Measurements from ENCODE around the gene CASK.

The CASK gene

GRCh38 chrX:41935832-41936231 lies 12.5 kb upstream of the CASK start:
- H3K36me3 ChIP-seq (ENCODE audit: control insufficient read depth, low read length): no peaks in the 10 kb centered on the region
- H3K9me3 ChIP-seq (ENCODE audit: control insufficient read depth, insufficient read depth, low read length): no peaks in the 10 kb centered on the region
- no peak overlapping the region for H3K27ac ChIP-seq (ENCODE audit: low read depth, low read length)
- no peaks in the 10 kb centered on the region for H3K4me1 ChIP-seq (ENCODE audit: control insufficient read depth, low read length)
- no peak overlapping the region for H3K4me3 ChIP-seq (ENCODE audit: low read length)
- no peaks in the 10 kb centered on the region for H3K9me2 ChIP-seq (replicated peaks; ENCODE audit: control insufficient read depth, low read length)
- no peaks in the 10 kb centered on the region for H3K27me3 ChIP-seq (ENCODE audit: control insufficient read depth, low read length)
- H3F3A ChIP-seq (ENCODE audit: control insufficient read depth, insufficient read depth): no peaks in the 10 kb centered on the region
- no peaks in the 10 kb centered on the region for H4K20me1 ChIP-seq (ENCODE audit: control insufficient read depth, insufficient read depth, low read depth, low read length)
- no peaks in the 10 kb centered on the region for H3K79me2 ChIP-seq (ENCODE audit: control insufficient read depth, low read length)
- H3K4me2 ChIP-seq (ENCODE audit: low read length): no peak overlapping the region
- no peak for TF ChIP-seq CTCF (IDR thresholded peaks at IDR 0.05; ENCODE audit: low read depth, low read length, poor library complexity, severe bottlenecking)
- no peak for TF ChIP-seq EZH2phosphoT487 (IDR thresholded peaks at IDR 0.05; ENCODE audit: borderline replicate concordance, low read length)

GRCh38 chrX:41933546-41933945 lies 10.2 kb upstream of the CASK start:
- Histone ChIP-seq H3K9me3 (ENCODE audit: control insufficient read depth, insufficient read depth, low read length) (no peaks in the 10 kb centered on the region), H3K4me2 (ENCODE audit: low read length) (no peak overlapping the region), H3K4me3 (ENCODE audit: low read length) (no peak overlapping the region), H3K36me3 (ENCODE audit: control insufficient read depth, low read length) (no peaks in the 10 kb centered on the region), H4K20me1 (ENCODE audit: control insufficient read depth, insufficient read depth, low read depth, low read length) (no peaks in the 10 kb centered on the region), H3F3A (ENCODE audit: control insufficient read depth, insufficient read depth) (no peaks in the 10 kb centered on the region), H3K79me2 (ENCODE audit: control insufficient read depth, low read length) (no peaks in the 10 kb centered on the region), H3K27ac (ENCODE audit: low read depth, low read length) (no peak overlapping the region), H3K9me2 (replicated peaks; ENCODE audit: control insufficient read depth, low read length) (no peaks in the 10 kb centered on the region), H3K27me3 (ENCODE audit: control insufficient read depth, low read length) (no peaks in the 10 kb centered on the region), H3K4me1 (ENCODE audit: control insufficient read depth, low read length) (no peaks in the 10 kb centered on the region)
- TF ChIP-seq CTCF (IDR thresholded peaks at IDR 0.05; ENCODE audit: low read depth, low read length, poor library complexity, severe bottlenecking) (no peak), EZH2phosphoT487 (IDR thresholded peaks at IDR 0.05; ENCODE audit: borderline replicate concordance, low read length) (no peak)

GRCh38 chrX:41932885-41933284 lies 9.5 kb upstream of the CASK start:
- Histone ChIP-seq H3F3A (ENCODE audit: control insufficient read depth, insufficient read depth) (no peaks in the 10 kb centered on the region), H3K27ac (ENCODE audit: low read depth, low read length) (no peak overlapping the region), H3K9me3 (ENCODE audit: control insufficient read depth, insufficient read depth, low read length) (no peaks in the 10 kb centered on the region), H4K20me1 (ENCODE audit: control insufficient read depth, insufficient read depth, low read depth, low read length) (no peaks in the 10 kb centered on the region), H3K4me2 (ENCODE audit: low read length) (no peak overlapping the region), H3K36me3 (ENCODE audit: control insufficient read depth, low read length) (no peaks in the 10 kb centered on the region), H3K4me3 (ENCODE audit: low read length) (no peak overlapping the region), H3K27me3 (ENCODE audit: control insufficient read depth, low read length) (no peaks in the 10 kb centered on the region), H3K9me2 (replicated peaks; ENCODE audit: control insufficient read depth, low read length) (no peaks in the 10 kb centered on the region), H3K4me1 (ENCODE audit: control insufficient read depth, low read length) (no peaks in the 10 kb centered on the region), H3K79me2 (ENCODE audit: control insufficient read depth, low read length) (no peaks in the 10 kb centered on the region)
- TF ChIP-seq CTCF (IDR thresholded peaks at IDR 0.05; ENCODE audit: low read depth, low read length, poor library complexity, severe bottlenecking) (no peak), EZH2phosphoT487 (IDR thresholded peaks at IDR 0.05; ENCODE audit: borderline replicate concordance, low read length) (no peak)

GRCh38 chrX:41931591-41931990 lies 8.2 kb upstream of the CASK start:
- no peaks in the 10 kb centered on the region for H3K9me3 ChIP-seq (ENCODE audit: control insufficient read depth, insufficient read depth, low read length)
- H3K4me3 ChIP-seq (ENCODE audit: low read length): no peak overlapping the region
- no peaks in the 10 kb centered on the region for H3K4me1 ChIP-seq (ENCODE audit: control insufficient read depth, low read length)
- H3K27me3 ChIP-seq (ENCODE audit: control insufficient read depth, low read length): no peaks in the 10 kb centered on the region
- TF ChIP-seq CTCF (IDR thresholded peaks at IDR 0.05; ENCODE audit: low read depth, low read length, poor library complexity, severe bottlenecking) (no peak), EZH2phosphoT487 (IDR thresholded peaks at IDR 0.05; ENCODE audit: borderline replicate concordance, low read length) (no peak)
- H3K27ac ChIP-seq (ENCODE audit: low read depth, low read length): no peak overlapping the region
- H3K79me2 ChIP-seq (ENCODE audit: control insufficient read depth, low read length): no peaks in the 10 kb centered on the region
- no peaks in the 10 kb centered on the region for H4K20me1 ChIP-seq (ENCODE audit: control insufficient read depth, insufficient read depth, low read depth, low read length)
- no peak overlapping the region for H3K4me2 ChIP-seq (ENCODE audit: low read length)
- H3F3A ChIP-seq (ENCODE audit: control insufficient read depth, insufficient read depth): no peaks in the 10 kb centered on the region
- no peaks in the 10 kb centered on the region for H3K36me3 ChIP-seq (ENCODE audit: control insufficient read depth, low read length)
- no peaks in the 10 kb centered on the region for H3K9me2 ChIP-seq (replicated peaks; ENCODE audit: control insufficient read depth, low read length)
